Neutrophil (primary cell): ENCODE measurements around the gene WDR64.

Experiments used
- H3K27ac ChIP-seq: fragments of 200-600 bp; sonication (generic); 2 replicates; pipeline ENCODE4 v1.5.1; 2016; ENCODE audit warnings: mild to moderate bottlenecking, moderate library complexity
- H3K27me3 ChIP-seq: fragments of 200-600 bp; sonication (generic); 2 replicates; pipeline ENCODE4 v1.6.0; 2016; ENCODE audit warnings: mild to moderate bottlenecking
- H3K36me3 ChIP-seq: fragments of 200-600 bp; sonication (generic); 2 replicates; pipeline ENCODE4 v1.5.1; 2017
- H3K4me1 ChIP-seq, 2 experiments: fragments of 200-600 bp in 1 of 2; sonication (generic) in 1 of 2; 1 replicate in 1 of 2; 2 replicates in 1 of 2; pipeline versions ENCODE4 v1.5.1 to v1.6.1; 2013 to 2016; ENCODE audit warnings: low read depth in 1 of 2, low read length in 1 of 2, mild to moderate bottlenecking in 1 of 2, moderate library complexity in 1 of 2; ENCODE audit not compliant: control insufficient read depth in 1 of 2, insufficient read depth in 1 of 2
- H3K4me3 ChIP-seq, 2 experiments: fragments of 200-600 bp in 1 of 2; sonication (generic) in 1 of 2; 1 replicate in 1 of 2; 2 replicates in 1 of 2; pipeline ENCODE4 v1.5.1; 2013 to 2016; ENCODE audit warnings: low read depth in 1 of 2, low read length in 1 of 2, mild to moderate bottlenecking in 1 of 2, moderate library complexity in 1 of 2
- H3K9me3 ChIP-seq: fragments of 200-600 bp; sonication (generic); 2 replicates; pipeline ENCODE4 v1.5.1; 2016
- TF ChIP-seq, protein P1 (sequence below): fragments of 200-600 bp; sonication (generic); IDR thresholded peaks from 2 replicates; pipeline ENCODE4 v1.5.1; 2016; ENCODE audit warnings: antibody characterized with exemption

The WDR64 gene

DNA sequence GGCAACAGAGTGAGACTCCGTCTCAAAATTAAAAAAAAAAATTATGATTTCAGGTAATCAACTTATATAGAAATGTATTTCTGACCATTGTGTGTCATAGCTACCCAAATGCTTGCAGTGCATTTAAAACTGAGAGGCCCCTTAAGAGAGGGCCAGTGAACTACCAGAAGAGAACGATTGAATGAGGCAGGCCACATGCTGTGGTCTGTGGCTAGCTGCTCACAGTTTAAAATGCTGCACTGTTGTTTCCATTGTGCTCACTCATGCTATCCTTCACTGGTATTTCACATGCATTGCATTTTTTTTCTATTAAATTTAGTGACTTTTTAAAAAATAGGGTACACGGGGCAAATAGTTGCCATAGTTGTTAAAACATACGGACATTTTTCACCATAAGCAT, 37.9 kb upstream of the WDR64 start:
- Histone ChIP-seq H3K27me3 (no peaks in the 10 kb centered on the region), H3K27ac (no peak overlapping the region), H3K4me1 (peaks cover 12 to 33% of the 10 kb centered on the region in 2 experiments), H3K36me3 (no peaks in the 10 kb centered on the region), H3K4me3 (no peak overlapping the region), H3K9me3 (no peaks in the 10 kb centered on the region)
- TF ChIP-seq, protein P1, sequence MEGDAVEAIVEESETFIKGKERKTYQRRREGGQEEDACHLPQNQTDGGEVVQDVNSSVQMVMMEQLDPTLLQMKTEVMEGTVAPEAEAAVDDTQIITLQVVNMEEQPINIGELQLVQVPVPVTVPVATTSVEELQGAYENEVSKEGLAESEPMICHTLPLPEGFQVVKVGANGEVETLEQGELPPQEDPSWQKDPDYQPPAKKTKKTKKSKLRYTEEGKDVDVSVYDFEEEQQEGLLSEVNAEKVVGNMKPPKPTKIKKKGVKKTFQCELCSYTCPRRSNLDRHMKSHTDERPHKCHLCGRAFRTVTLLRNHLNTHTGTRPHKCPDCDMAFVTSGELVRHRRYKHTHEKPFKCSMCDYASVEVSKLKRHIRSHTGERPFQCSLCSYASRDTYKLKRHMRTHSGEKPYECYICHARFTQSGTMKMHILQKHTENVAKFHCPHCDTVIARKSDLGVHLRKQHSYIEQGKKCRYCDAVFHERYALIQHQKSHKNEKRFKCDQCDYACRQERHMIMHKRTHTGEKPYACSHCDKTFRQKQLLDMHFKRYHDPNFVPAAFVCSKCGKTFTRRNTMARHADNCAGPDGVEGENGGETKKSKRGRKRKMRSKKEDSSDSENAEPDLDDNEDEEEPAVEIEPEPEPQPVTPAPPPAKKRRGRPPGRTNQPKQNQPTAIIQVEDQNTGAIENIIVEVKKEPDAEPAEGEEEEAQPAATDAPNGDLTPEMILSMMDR, result no peak

DNA sequence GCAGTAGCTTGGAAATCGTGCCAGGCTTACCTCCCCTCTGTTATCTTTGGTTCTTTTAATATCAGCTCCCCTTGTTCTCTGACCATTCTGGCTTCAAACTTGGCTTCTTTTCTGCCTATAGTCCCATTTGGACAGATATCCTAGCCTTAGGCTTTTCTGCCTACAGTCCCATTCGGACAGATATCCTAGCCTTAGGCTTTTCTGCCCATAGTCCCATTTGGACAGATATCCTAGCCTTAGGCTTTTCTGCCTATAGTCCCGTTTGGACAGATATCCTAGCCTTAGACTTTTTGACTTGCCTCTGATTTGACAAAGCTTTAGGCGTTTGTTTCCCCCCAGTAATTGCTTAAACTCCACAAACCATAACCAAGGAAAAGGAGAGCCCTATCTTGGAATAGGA, 37.5 kb upstream of the WDR64 start:
- H3K4me1 ChIP-seq, result peaks cover 12 to 33% of the 10 kb centered on the region in 2 experiments
- TF ChIP-seq, protein P1, result no peak
- no peak overlapping the region for H3K27ac ChIP-seq
- H3K9me3 ChIP-seq, result no peaks in the 10 kb centered on the region
- H3K36me3 ChIP-seq, result no peaks in the 10 kb centered on the region
- no peak overlapping the region for H3K4me3 ChIP-seq
- H3K27me3 ChIP-seq, result no peaks in the 10 kb centered on the region

DNA sequence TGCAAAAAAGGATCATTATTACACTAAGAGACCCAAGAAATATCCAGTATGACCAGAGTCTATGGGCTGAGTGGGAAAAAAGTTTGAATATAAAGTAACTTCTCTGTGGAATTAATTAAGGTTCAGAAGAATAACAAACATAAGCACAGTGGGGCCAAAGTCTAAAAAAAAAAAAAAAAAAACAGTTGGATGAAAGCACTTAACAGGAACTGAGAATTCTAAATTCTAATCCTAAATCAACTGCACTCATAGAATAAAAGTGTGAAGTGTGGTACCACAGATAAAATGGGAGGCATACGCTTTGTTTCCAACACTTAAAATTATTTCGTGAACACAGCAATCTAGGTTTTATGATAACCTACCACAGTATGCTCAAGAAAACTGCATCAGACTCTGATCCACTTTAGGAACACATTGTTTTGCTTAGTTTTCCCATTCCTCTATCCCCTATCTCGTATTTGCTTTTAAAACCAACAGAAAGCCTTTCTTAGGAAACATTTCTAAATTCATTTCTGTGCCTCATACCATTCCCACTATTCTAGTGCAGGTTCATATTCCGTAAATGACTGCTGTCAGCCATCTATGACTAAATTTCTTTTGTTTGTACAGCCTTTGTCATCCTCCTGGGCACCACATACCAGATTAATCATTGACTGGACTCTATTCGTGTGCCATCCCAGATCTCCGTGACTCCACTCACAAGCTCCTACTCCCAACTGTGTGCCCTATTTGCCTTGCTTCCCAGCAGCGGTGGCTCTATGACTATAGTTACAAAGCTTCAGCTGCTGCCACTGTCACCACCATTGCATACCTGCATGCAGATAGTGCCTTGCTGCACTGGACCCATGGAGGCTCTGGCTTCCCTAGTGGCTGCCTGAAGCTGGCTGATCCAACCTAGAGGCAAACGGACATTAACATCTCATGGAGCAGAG, 36.8 kb upstream of the WDR64 start:
- H3K36me3 ChIP-seq, result no peaks in the 10 kb centered on the region
- TF ChIP-seq, protein P1, result no peak
- H3K4me3 ChIP-seq, result no peak overlapping the region
- no peaks in the 10 kb centered on the region for H3K9me3 ChIP-seq
- no peak overlapping the region for H3K27ac ChIP-seq
- no peaks in the 10 kb centered on the region for H3K27me3 ChIP-seq
- peaks cover 12 to 33% of the 10 kb centered on the region in 2 experiments for H3K4me1 ChIP-seq

DNA sequence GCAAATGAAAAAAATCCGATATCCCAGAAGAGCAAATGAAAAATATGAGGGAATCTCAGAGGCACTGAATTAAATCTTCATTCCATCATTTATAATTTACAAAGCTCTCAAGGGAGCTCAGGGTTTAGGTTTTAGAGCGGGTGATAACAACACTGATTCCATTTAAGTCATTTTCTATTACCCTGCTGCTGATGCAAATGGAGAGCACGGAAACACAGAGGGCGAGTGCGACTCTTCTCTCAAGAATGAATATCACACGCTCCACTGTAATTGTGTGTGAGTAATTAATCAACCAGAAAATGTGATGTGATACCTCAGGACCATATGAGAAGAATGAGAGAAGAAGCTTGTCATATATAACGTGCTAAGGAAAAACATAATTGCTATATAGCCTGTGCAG, 34.7 kb upstream of the WDR64 start:
- TF ChIP-seq, protein P1, result no peak
- Histone ChIP-seq H3K9me3 (no peaks in the 10 kb centered on the region), H3K4me1 (peaks cover 12 to 19% of the 10 kb centered on the region in 2 experiments), H3K4me3 (no peak overlapping the region), H3K27me3 (no peaks in the 10 kb centered on the region), H3K36me3 (no peaks in the 10 kb centered on the region), H3K27ac (no peak overlapping the region)

DNA sequence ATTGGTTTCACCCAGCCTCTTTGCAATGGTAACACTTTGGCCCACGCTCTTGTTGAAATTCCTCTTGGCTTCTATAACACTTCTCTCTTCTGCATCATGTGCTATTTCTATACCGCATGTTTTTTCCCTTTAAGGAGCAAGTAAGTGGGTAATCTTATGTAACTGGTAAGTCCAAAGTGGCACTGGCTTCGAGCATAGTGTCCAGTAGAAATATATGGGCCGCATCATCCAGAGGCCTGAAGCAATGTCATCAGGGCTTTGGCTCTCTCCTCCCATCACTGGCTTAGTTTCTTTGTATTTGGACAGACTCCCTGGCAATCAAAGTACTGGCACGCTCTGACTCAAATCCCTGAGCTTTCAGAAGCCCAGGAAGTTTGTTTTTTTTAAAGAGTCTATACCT, 29.4 kb upstream of the WDR64 start:
- Histone ChIP-seq H3K9me3 (no peaks in the 10 kb centered on the region), H3K27me3 (no peaks in the 10 kb centered on the region), H3K4me3 (no peak overlapping the region), H3K4me1 (peaks cover 4 to 5% of the 10 kb centered on the region in 2 experiments), H3K36me3 (no peaks in the 10 kb centered on the region), H3K27ac (no peak overlapping the region)
- TF ChIP-seq, protein P1, result no peak
